HepG2 (cell line): ENCODE measurements around the gene C16orf95. TPM values are rescaled to one million over a fixed set of nuclear protein-coding genes. Genes with fewer than 3 reads are reported as not detected.

Experiments
- ISL2 ChIP-seq: sonication (generic); formaldehyde crosslinking; IDR thresholded peaks from 2 replicates; pipeline ENCODE4 v1.5.0; 2020; ENCODE audit warnings: missing genetic modification reagents
- NR2F6 ChIP-seq, 2 experiments: IDR thresholded peaks; 2 replicates each; pipeline ENCODE4 v1.6.1; 2016; ENCODE audit warnings: antibody characterized with exemption in 1 of 2, mild to moderate bottlenecking in 1 of 2
- ZFP90 ChIP-seq: sonication (generic); formaldehyde crosslinking; IDR thresholded peaks from 2 replicates; pipeline ENCODE4 v1.8.0; 2022; ENCODE audit warnings: missing genetic modification reagents, mild to moderate bottlenecking, inconsistent platforms, borderline replicate concordance
- polyA plus RNA-seq, 8 experiments: library from polyadenylated mRNA; depleted of rRNA in 3 of 8; stranded (reverse) in 7 of 8; unstranded in 1 of 8; fragments of >200 nt; fragmentation: Illumina TruSeq in 4 of 8; extraction: Trizol in 4 of 8; gene quantifications; 2 replicates each; pipeline versions ENCODE4 v1.2.1 to v1.2.3, GENCODE V29; 2011 to 2016; ENCODE audit warnings: low read depth in 4 of 8, missing spikeins in 1 of 8, mixed read lengths in 1 of 8; ENCODE audit not compliant: insufficient read depth in 1 of 8
- total RNA-seq, 5 experiments: library from RNA; depleted of rRNA; stranded (reverse); fragments of >200 nt; fragmentation: Illumina TruSeq; extraction: Trizol; gene quantifications; 2 replicates each; pipeline ENCODE4 v1.2.3, GENCODE V29; 2016; ENCODE audit warnings: low read depth in 1 of 5
- TF ChIP-seq, protein P1 (sequence below): sonication (generic); formaldehyde crosslinking; conservative IDR thresholded peaks from 2 replicates; pipeline ENCODE4 v1.4.0; 2020; ENCODE audit warnings: mild to moderate bottlenecking, missing genetic modification reagents, moderate library complexity
- TF ChIP-seq, protein P2 (sequence below): sonication (generic); formaldehyde crosslinking; IDR thresholded peaks from 2 replicates; pipeline ENCODE4 v1.4.0; 2020; ENCODE audit warnings: missing genetic modification reagents, mild to moderate bottlenecking, borderline replicate concordance
- TF ChIP-seq, protein P3 (sequence below): sonication (generic); formaldehyde crosslinking; IDR thresholded peaks from 2 replicates; pipeline ENCODE4 v1.4.0; 2020; ENCODE audit warnings: low read depth, missing genetic modification reagents
- TF ChIP-seq, protein P4 (sequence below): sonication (generic); formaldehyde crosslinking; IDR thresholded peaks from 2 replicates; pipeline ENCODE4 v1.5.0; 2020; ENCODE audit warnings: mild to moderate bottlenecking, missing genetic modification reagents

The C16orf95 gene
- total and polyA plus RNA-seq, 2 of the 13 experiments (the other 11 are each of a cell fraction or from before 2014, with no cell fraction given) = 2.8 to 8.6 TPM

DNA sequence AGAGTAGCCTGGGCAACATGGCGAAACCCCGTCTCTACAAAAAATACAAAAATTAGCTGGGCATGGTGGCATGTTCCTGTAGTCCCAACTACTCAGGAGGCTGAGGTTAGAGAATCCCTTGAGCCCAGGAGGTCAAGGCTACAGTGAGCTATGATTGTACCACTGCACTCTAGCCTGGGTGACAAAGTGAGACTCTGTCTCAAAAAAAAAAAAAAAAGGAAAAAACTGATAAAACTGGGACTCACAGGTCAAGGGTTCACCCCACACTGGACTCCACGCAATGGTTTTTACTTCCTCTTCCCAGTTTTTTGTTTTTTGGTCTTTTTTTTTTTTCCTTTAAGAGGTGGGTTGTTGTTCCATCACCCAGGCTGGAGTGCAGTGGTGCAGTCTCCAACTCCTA lies 58.5 kb downstream of the C16orf95 start (continued):
- TF ChIP-seq, protein P1, sequence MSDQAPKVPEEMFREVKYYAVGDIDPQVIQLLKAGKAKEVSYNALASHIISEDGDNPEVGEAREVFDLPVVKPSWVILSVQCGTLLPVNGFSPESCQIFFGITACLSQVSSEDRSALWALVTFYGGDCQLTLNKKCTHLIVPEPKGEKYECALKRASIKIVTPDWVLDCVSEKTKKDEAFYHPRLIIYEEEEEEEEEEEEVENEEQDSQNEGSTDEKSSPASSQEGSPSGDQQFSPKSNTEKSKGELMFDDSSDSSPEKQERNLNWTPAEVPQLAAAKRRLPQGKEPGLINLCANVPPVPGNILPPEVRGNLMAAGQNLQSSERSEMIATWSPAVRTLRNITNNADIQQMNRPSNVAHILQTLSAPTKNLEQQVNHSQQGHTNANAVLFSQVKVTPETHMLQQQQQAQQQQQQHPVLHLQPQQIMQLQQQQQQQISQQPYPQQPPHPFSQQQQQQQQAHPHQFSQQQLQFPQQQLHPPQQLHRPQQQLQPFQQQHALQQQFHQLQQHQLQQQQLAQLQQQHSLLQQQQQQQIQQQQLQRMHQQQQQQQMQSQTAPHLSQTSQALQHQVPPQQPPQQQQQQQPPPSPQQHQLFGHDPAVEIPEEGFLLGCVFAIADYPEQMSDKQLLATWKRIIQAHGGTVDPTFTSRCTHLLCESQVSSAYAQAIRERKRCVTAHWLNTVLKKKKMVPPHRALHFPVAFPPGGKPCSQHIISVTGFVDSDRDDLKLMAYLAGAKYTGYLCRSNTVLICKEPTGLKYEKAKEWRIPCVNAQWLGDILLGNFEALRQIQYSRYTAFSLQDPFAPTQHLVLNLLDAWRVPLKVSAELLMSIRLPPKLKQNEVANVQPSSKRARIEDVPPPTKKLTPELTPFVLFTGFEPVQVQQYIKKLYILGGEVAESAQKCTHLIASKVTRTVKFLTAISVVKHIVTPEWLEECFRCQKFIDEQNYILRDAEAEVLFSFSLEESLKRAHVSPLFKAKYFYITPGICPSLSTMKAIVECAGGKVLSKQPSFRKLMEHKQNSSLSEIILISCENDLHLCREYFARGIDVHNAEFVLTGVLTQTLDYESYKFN (CRISPR knock-in tag) = peak; percentile 50
- peak; percentile 31; the same call in 1 of the 2 replicates for TF ChIP-seq ISL2
- peak; percentile 59; the same call in 1 of the 2 replicates for TF ChIP-seq NR2F6 (IDR thresholded peaks at IDR 0.05)
- peak; percentile 54; the same call in 1 of the 2 replicates for TF ChIP-seq NR2F6 (CRISPR knock-in tag; IDR thresholded peaks at IDR 0.05)
- TF ChIP-seq ZFP90 (CRISPR knock-in tag) = peak; percentile 34; the same call in 1 of the 2 replicates
- TF ChIP-seq, protein P2, sequence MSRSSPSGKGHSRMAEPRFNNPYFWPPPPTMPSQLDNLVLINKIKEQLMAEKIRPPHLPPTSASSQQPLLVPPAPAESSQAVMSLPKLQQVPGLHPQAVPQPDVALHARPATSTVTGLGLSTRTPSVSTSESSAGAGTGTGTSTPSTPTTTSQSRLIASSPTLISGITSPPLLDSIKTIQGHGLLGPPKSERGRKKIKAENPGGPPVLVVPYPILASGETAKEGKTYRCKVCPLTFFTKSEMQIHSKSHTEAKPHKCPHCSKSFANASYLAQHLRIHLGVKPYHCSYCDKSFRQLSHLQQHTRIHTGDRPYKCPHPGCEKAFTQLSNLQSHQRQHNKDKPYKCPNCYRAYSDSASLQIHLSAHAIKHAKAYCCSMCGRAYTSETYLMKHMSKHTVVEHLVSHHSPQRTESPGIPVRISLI (CRISPR knock-in tag) = peak; percentile 88
- TF ChIP-seq, protein P3, sequence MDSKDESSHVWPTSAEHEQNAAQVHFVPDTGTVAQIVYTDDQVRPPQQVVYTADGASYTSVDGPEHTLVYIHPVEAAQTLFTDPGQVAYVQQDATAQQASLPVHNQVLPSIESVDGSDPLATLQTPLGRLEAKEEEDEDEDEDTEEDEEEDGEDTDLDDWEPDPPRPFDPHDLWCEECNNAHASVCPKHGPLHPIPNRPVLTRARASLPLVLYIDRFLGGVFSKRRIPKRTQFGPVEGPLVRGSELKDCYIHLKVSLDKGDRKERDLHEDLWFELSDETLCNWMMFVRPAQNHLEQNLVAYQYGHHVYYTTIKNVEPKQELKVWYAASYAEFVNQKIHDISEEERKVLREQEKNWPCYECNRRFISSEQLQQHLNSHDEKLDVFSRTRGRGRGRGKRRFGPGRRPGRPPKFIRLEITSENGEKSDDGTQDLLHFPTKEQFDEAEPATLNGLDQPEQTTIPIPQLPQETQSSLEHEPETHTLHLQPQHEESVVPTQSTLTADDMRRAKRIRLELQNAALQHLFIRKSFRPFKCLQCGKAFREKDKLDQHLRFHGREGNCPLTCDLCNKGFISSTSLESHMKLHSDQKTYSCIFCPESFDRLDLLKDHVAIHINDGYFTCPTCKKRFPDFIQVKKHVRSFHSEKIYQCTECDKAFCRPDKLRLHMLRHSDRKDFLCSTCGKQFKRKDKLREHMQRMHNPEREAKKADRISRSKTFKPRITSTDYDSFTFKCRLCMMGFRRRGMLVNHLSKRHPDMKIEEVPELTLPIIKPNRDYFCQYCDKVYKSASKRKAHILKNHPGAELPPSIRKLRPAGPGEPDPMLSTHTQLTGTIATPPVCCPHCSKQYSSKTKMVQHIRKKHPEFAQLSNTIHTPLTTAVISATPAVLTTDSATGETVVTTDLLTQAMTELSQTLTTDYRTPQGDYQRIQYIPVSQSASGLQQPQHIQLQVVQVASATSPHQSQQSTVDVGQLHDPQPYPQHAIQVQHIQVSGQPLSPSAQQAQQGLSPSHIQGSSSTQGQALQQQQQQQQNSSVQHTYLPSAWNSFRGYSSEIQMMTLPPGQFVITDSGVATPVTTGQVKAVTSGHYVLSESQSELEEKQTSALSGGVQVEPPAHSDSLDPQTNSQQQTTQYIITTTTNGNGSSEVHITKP = peak; percentile 93; the same call in 1 of the 2 replicates
- TF ChIP-seq, protein P4, sequence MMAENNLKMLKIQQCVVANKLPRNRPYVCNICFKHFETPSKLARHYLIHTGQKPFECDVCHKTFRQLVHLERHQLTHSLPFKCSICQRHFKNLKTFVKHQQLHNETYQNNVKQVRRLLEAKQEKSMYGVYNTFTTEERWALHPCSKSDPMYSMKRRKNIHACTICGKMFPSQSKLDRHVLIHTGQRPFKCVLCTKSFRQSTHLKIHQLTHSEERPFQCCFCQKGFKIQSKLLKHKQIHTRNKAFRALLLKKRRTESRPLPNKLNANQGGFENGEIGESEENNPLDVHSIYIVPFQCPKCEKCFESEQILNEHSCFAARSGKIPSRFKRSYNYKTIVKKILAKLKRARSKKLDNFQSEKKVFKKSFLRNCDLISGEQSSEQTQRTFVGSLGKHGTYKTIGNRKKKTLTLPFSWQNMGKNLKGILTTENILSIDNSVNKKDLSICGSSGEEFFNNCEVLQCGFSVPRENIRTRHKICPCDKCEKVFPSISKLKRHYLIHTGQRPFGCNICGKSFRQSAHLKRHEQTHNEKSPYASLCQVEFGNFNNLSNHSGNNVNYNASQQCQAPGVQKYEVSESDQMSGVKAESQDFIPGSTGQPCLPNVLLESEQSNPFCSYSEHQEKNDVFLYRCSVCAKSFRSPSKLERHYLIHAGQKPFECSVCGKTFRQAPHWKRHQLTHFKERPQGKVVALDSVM = peak; percentile 67
